Stimulated activated naive CD4-positive, alpha-beta T cell (primary cell): ENCODE data around the gene TRIM8.
"Not testable (repeated sequence)": the region's sequence is repeated elsewhere in the genome, so short reads cannot be mapped to it uniquely, and the experiment has no call there.

ENCODE experiments used
- DNase-seq, 6 experiments: peaks; one replicate each; lab custom pipeline; 2025; lab: John Stamatoyannopoulos, UW

The TRIM8 gene

GRCh38 chr10:102670871-102671434 lies 26.7 kb downstream of the TRIM8 start:
- DNase-seq: no peak

GRCh38 chr10:102673236-102673818 lies 29.0 kb downstream of the TRIM8 start:
- DNase-seq: no peak

DNA sequence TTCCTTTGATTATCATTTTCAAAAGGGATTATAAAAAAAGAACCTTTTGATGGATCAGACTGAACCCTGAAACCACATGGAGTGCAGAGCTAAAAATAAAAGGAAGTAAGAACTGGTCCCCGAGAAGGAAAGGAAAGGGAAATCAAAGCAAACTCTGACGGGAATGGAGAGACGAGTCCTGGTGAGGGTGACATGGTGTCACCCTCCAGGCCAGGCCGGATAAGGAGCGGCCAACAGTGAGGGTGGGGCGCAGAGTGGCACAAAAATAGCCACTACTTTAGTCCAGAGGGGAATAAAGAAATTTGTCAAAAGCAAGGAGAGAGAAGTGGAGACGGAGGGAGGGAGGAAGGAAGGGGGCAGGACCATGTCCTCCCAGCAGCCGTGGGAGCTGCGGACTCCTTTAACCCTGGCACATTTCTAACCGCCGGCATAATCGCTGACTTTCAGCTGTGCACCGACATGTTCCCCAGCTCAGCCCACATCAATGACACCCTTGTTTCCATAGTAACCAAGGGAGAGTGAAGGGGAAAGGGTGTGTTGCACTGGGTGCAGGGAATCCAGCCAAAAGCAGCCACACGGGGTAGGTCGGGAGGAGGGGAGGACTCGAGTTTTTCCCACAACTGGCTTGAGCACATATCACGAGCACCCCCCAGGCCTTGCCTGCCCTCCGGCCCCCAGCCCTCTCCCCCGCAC lies 29.7 kb downstream of the TRIM8 start:
- DNase-seq: peak; percentile 50 to 89 (median 82)

DNA sequence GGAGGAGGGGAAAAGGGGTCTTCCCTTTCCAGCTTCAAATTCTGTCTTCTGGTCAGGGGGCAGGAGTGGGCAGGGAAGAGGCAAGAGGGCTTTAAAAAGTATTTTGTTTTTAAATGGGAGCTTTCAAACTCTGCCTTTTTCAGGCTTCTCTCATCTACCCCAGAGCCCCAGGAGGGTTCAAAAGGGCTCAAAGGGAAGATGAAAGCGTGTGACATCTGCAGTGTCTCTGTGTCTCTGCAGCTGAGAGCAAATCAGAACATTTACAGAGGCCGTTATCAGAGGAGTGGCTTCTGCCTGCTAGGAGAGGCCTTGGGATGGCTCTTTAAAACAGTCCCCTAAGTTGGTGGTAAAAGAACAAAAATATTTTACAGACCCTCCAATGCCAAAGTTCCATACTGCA lies 30.3 kb downstream of the TRIM8 start:
- peak in 3 of 6 experiments; percentile 31 to 67 (median 63) for DNase-seq

- DNase-seq: no peak
These were observed 30.9 kb downstream of the TRIM8 start for GRCh38 chr10:102675011-102675665.

DNA sequence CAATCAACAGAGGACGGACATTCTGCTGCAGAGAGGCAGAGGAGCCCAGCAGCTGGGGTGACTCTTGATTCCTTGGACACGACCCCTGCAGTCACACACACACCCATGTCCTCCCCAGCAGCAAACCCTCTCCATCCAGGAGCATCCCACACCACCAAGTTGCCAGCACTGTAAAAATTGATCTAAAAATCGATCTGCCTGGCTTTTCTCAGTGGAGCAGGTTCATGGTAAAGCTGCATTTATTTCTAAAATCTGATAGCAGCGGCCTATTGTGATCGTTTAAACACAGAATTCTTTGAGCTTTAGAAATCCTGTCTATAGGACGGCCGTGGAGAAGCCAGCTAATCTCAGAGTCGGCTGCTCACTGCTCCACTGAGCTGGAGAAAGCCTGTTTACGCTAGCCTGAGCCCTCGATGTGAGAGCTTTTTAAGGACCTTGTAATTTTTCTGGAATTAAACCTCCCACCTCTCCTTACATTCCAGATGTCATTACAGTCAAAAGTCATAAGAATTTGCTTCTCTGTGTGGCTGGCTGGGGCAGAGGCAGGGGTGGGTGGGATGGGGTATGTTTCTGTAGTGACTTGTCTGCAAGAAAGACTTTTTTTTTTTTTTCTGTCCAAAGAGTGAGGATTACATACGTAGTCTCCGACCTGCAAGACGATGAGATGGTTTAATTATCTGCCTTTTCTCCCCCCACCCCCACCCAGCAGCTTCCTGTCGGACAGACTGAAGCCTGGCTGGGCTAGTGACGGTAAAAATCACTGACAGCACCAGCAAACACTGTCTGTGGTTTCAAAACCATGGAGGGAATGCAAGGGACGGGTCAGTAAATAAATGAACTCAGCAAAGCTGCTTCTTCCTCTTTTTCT lies 31.6 kb downstream of the TRIM8 start:
- no peak for DNase-seq

DNA sequence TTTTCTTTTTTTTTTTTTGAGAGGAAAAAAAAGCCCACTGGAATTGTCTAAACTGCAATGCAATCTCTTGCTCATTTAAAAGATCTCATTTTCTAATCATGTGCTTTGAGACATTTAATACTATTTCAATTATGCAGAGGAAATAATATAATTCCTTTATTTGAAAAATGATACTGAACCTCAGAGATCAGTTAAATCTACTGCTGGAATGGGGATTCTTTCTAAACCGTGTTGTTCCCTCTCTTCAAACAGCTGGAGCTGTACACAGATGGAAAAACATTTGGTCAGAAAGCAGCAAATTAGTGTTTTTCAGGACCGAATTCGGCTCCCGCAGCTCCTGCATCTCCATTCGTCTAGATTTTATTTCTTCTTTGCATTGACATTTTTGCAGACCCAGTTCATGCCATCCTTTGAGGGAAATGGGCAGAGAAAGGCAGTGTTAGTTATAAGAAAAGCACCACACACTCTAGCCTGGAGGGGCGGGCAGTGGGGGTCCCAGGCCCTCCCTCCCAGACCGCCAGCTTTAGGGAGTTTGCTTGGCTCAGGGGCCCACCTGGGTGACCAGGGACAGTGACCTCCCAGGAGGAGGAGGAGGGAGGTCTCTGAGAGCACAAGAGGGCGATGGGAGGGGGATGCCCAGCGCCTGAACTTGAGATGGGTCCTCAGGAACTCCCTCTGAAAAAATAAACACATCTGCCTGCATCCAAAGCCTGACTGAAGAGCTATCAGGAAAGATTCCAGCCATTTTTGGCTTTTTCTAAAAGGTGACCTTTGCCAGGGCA lies 32.4 kb downstream of the TRIM8 start:
- no peak for DNase-seq

DNA sequence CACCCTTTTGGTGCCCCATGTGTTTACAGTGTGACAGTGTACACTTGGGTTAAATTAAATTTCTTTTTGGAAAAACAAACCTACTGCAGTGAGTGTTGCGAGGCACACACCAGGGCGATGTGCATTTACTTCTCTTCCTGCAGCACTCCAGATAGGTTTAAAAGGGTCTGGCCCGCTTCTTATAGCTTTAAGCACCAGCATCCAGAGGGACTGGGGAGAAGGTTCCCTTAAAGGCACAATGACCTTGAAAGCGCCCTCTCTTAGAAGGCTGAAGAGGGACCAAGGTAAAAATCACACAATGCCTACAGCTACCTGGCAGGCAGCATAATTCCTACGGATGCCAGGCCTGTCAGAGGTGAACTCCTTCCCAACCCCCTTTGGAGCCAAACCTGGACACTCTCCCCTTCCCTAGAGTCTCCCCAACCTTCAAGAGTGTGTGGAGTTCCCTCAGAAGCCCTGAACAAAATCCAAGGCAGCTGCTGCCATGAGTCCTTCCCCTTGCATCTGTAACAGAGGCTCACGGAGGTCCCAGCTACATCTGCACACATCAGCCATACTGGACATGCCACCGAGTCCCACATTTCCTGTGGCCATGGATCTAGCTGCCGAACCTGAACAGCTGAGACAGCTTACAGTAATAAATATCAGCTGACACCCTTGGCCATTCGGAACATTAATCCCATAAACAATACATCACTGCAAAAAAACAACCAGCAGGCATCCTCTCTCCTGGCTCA lies 33.2 kb downstream of the TRIM8 start:
- no peak for DNase-seq

- no peak for DNase-seq
These were observed 33.8 kb downstream of the TRIM8 start for GRCh38 chr10:102678068-102678400.

GRCh38 chr10:102678842-102679289 lies 34.6 kb downstream of the TRIM8 start:
- no peak for DNase-seq

- DNase-seq: no peak
These were observed 35.3 kb downstream of the TRIM8 start for GRCh38 chr10:102679596-102679995.

- no peak for DNase-seq
These were observed 37.4 kb downstream of the TRIM8 start for GRCh38 chr10:102681696-102682095.

DNA sequence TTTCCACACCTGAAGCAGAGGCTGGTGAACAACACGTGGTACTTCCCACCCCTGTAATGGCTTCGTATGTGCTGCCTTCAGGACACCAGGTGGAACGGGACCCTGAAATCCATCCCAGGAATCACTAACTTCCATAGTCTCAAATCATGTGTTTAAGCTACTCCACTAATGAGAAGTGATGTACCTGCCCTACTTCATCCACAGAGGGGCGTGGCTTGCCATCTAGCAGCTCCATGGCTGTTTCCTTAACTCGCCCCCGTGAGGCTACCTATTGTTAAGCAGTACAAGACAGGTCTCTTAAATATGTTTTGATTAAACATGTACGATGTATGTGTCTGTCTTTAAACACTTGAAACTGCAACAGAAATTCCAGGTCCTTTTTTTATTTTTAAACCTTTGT lies 38.1 kb downstream of the TRIM8 start:
- DNase-seq: peak in 2 of 6 experiments; percentile 8 to 12

- no peak for DNase-seq
These were observed 38.7 kb downstream of the TRIM8 start for GRCh38 chr10:102682981-102683380.

DNA sequence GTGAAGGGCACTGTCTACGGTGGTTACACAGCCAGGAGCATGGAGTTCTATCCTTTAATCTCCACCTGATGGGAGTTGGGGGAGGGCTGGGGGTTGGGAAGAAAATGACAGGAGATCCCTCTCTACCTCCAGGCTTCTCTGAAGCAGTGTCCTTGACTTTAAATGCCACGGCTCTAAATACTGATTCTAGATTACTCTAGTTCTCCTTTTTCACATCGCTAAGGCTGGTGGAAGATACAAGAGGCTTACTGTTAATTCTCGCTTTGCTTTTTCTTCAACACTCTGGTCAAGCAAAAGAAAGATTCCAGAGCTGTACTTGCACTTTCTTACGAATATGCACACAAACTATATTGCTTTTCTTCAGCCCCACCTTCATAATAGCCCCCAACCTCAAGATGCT lies 39.5 kb downstream of the TRIM8 start:
- DNase-seq: no peak

- no peak for DNase-seq
These were observed 47.2 kb downstream of the TRIM8 start for GRCh38 chr10:102691285-102692066.

GRCh38 chr10:102695401-102695800 lies 51.1 kb downstream of the TRIM8 start:
- DNase-seq: not testable (repeated sequence)

- DNase-seq: no peak
These were observed 52.5 kb downstream of the TRIM8 start for GRCh38 chr10:102696736-102697135.

GRCh38 chr10:102698894-102699293 lies 54.6 kb downstream of the TRIM8 start:
- no peak for DNase-seq

GRCh38 chr10:102701272-102701671 lies 57.0 kb downstream of the TRIM8 start:
- DNase-seq: no peak
